UCSD-AML1 (cell line): ENCODE data around the gene SYNGR4.
"Not testable (repeated sequence)": the region's sequence is repeated elsewhere in the genome, so short reads cannot be mapped to it uniquely, and the experiment has no call there.

Source experiments
- DNase-seq: peaks from one replicate; lab custom pipeline; 2025; ENCODE audit not compliant: unreplicated experiment; lab: John Stamatoyannopoulos, UW

The SYNGR4 gene, protein sequence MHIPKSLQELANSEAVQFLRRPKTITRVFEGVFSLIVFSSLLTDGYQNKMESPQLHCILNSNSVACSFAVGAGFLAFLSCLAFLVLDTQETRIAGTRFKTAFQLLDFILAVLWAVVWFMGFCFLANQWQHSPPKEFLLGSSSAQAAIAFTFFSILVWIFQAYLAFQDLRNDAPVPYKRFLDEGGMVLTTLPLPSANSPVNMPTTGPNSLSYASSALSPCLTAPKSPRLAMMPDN

DNA sequence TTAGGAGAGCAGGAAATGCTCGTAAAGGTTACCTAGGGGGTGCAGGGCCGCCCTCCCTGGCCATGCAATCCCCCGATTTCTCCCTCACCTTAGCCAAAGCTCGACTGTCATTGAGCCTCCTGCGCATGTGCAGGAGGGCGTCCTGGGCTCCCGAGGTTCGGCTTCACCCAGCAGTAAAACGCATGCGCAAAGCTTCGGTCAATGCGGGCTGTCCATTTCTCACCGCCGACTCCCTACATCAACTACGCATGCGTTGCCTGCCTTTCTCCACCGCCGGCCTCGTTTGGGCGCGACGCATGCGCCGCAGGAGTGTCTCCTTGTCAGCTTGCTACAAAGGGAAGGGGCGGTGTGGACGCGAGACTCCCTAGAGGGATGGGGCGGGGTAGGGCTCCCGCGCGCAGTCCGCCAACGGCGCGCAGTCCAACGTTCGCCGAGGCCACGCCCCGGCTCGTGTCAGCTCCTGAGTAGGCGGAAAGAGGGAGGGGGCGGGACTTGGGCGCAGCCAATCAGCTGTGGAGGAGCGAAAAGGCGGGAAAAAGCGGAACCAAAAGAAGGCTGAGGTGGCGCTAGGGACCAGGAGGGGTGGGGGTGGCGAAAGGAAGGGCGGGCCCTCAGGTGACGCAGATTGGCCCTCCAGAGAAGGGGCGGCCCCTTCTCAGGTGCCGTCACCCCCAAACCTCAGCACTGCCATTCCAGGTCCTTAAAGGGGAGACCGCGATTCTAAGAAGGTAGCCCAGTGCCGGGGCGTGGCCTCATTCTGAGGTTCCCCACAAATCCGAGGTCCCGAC is at the start of gene SYNGR4, which contains the start of gene TMEM143:
Gene SYNGR4 (plus strand): TSS at position 558 of the 788 bp plus-strand sequence. CDS start 1,476 bp downstream, outside the sequence.
Gene TMEM143 (minus strand): TSS at position 131 of the 788 bp plus-strand sequence. CDS start 20 bp downstream, at position 111.
- peak; percentile 100 for DNase-seq

DNA sequence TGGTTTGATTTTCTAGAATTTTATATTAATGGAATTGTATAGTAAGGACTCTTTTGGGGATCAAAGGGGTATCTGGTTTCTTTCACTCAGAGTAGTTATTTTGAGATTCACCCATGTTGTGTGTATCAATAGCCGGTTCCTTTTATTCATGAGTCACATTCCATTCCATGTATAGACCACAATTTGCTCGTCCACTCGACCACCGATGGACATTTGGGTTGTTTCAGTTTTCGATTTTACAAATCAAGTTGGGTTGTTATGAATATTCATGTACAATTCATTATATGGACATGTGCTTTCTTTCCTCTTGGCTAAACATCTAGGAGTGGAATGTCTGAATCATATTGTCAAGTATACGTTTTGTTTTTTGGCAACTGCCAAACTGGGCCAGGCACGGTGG is 48.5 kb upstream of the SYNGR4 start:
- no peak for DNase-seq

DNA sequence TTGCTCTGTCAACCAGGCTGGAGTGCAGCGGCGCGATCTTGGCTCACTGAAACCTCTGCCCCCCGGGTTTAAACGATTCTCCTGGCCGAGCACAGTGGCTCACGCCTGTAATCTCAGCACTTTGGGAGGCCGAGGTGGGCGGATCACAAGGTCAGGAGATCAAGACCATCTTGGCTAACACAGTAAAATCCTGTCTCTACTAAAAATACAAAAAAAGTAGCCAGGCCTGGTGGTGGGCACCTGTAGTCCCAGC is 46.5 kb upstream of the SYNGR4 start:
- not testable (repeated sequence) for DNase-seq

DNA sequence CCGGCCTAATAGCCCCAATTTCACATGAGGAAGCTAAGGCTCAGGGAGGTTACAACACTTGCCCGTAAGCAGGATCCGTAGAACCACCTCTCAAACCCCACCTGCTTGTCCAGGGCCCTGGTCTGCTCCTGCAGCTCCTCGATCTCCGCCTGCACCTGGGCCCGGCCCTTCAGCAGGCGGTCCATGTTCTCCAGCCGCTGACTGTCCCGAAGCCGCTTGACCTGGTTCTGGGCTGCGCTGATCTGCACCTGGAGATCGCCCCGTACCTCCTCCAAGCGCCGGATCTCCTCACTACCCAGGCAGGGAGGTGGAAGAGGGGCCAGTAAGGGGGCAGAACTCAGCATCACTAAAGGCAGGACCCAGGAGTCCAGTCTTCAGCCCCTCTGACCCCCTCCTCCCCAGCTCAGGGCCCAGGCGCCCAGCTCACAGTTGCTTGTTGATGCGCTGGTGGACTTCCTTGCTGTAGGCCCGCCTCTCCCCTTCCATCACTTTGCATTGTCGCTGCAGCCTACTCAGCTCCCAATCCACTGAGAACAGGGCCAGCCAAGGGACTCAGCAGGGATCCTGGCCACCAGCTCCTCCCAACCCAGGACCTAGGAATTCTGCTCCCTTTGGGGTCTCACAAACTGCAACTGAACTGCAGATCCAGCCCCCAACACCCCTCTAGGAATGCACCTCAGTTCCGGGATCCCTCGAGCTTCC is 45.7 kb upstream of the SYNGR4 start:
- no peak for DNase-seq

DNA sequence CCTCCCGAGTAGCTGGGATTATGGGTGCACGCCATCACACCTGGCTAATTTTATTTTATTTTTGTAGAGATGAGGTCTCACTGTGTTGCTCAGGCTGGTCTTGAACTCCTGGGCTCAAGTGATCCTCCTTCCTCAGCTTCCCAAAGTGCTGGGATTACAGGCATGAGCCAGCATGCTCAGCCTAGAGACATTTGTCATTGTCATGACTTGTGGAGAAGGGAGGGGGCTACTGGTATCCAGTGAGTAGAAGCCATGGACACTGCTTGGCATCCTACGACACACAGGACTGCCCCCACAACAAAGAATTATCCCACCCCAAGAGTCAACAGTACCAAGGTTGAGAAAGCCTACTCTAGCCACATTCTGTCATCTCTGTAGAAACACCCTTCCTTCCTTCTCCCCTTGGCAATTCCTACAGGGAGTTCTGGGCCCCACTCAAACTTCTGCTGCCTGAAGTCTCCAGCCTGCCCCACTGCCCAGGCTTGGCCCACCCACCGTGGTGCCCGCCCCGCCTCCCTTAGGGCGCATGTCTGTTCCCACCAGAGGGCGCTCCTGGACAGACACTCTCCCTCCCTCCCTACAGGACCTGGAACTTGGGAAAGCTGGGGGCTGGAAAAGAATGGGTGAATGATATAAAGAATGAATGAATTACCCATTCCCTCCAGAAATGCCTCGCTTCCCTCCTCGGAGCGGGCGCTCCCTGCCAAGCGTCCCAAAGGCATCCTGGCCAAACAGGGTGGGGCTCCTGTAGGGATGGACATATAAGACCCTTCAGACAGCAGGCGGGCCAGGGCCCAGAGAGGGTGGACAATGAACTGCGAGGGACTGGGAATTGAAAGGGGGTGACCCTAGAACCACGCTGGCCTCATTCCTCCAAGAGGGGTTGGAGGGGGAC is 44.3 kb upstream of the SYNGR4 start:
- peak; percentile 79 for DNase-seq

DNA sequence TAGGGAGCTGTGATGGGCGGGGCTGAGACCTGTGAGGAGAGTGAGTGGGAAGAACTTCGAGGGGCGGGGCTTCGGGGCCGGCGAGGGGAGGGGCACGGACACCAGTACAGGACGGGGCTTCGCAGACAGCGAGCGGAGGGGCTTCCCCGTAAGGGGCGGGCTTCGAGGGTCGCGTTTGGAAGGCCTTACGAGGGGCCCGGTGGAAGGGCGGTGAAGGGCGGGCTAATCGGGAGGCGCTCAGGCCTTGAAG is 42.9 kb upstream of the SYNGR4 start:
- DNase-seq = peak; percentile 95

DNA sequence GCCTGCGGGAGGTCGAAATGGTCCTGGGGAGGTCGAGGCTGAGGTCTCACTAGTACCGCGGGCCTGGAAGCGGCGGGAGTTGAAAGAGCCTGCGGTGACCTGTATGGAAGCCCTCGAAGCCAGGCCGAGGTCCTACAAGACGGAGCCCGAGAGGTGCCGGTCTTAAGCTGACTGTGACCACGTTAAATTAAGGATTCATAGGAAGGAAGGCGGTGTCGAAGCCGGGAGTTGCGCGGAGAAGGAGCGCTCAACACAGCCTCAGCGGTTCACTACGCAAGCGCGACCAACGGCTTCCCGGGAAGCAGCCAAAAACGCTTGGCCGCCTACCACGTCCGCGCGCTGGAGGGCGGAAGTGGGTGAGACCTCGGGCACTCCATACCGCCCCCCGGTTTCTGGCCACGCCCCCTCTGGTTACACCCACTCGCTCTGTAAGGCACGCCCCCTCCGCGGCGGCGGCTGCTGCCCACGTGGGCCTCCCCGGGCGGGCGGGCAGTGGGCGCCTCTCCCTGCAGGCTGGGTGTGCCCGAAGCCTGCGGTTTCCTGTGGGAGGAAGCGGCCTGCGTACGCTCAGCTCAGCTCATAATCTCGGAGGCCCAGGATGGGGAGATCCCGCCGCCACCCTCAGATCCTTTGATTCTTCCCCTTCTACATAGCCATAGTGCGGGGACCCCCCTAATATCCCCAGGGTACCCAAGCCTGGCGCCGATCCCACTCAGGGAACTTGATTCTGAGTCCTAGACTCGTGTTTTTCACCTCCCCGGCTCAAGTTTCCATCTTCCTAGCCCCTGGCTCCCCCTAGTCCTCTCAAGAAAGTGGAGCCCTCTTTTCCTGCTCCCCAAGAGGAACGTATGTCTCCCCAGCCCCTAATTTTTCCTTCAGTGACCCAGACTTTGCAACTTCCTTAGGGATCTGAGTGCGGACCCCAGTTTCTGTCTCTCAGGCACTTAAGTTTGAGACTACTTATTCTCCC is 42.3 kb upstream of the SYNGR4 start:
- peak; percentile 100 for DNase-seq

DNA sequence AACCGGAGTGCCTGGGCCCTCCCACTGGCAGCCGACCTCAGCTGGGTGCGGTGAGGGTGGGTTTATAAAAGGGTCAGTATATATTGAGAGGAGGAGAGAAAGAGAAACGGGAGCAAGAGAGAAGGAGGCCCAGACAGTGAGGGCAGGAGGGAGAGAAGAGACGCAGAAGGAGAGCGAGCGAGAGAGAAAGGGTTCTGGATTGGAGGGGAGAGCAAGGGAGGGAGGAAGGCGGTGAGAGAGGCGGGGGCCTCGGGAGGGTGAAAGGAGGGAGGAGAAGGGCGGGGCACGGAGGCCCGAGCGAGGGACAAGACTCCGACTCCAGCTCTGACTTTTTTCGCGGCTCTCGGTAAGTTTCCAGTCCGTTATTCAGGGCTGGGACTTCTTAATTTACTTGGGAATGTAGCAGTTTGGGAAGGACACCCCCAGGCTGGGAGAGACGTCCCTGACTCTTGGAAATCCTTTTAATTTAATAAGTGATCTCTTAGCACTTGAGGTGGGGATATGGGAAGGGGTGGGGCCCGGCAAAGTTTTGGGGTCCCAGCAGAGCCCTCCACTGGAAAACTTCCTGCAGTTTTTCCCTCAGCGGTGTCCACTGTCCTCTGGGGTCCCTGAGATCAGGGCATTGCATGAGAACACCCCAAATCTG is 38.8 kb upstream of the SYNGR4 start, which contains the start of gene EMP3:
Gene EMP3 (plus strand): TSS at position 288 of the 646 bp plus-strand sequence. CDS start 1,293 bp downstream, outside the sequence.
- peak; percentile 69 for DNase-seq

DNA sequence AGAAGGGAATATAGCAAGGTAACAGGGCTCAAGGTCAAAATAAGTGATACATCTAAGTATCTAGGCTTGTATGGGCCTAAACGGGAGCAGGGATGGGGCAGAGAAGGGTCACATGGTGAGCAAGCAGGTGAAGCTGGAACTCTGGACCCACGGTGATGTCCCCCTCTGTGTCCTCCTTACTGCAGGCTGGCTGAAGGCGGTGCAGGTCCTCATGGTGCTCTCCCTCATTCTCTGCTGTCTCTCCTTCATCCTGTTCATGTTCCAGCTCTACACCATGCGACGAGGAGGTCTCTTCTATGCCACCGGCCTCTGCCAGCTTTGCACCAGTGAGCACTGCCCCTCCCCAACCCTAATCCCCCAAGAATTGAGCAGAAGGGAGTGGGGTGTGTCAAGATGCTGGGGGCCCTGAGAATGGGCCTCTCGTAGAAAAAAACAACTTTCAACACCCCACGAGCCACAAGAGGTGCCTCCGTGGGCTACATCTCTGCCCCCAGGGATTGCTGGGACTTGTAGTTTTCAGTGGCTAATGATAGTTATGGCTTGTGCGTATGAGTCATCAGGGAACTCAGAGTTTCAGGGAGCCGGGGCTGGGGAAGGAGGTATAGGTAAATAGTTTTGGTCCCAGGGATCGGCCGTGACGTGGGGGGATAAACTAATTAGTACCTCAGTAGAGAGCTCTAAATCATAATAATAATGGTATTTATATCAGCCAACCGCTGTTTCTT is 34.8 kb upstream of the SYNGR4 start:
- no peak for DNase-seq

DNA sequence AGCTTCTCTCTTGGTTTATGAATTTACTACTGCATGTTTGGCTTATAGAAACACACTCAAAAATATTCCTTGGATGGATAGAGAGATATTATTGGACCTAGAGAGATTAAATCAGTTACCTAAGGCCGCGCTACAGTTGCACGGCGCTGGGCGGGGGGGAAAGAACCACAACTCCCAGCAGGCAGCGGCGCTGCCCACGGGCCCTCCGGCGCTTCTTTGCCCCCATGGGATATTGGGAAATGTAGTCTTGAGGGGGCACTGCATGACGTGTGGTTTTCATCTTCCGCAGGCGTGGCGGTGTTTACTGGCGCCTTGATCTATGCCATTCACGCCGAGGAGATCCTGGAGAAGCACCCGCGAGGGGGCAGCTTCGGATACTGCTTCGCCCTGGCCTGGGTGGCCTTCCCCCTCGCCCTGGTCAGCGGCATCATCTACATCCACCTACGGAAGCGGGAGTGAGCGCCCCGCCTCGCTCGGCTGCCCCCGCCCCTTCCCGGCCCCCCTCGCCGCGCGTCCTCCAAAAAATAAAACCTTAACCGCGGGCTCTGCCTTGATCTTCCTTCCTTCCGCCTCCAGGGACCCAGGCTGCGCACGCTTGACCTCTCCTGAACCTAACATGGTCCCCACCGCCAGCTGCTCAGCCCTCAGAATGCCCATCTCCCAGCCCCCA is 34.0 kb upstream of the SYNGR4 start:
- DNase-seq = peak; percentile 86

DNA sequence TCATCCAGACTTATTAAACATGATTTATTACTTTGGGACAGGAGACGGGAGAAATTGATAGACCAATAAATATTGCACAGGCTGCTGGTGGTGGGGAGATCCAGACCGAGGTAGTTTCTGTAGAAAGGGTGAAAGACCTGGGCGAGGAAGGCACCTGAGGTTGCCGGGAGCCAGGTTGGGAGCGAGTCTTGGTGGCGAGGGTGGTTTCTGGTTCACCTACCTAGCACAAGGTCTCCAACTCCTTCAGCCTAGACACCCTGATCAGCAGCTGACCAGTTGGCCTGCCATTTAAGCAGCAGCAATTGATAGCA is 31.9 kb upstream of the SYNGR4 start:
- DNase-seq = no peak

DNA sequence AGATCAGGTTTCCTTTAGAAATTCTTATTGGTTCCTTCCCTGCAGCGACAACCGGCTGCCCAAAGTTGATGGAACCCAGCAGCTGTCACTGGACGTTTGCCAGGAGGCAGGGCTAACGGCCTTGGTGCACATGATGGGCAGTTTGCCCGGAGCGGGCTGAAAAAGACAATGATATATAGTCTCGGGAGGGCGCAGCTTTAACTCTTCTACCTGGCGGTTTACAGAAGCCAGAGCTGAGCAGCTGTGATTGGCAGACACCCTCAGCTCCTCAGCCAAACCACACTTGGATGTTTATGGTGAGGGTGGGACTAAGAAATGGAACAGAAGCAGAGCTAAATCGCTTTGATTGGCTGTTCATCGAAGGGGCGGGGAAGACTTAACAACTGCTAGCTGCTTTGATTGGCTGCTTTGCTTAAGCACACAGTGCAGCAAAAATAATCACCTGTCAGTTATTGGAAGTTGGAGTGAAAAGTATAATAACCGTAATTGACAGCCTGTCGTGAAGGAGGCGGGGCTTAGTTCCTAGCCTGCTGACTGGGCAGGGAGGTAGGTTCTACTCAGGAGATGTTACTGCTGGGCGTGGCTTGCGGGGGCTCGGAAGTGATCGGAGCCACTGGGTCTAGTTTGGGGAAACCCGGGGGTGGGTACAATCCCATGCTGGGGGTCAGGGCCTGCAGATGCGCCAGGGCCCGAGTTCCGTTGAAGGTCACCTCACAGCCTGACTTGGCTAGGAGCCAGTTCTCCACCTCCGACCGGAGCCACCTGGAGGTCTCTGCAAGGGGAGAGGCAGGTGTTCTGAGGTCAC is 31.3 kb upstream of the SYNGR4 start:
- peak; percentile 71 for DNase-seq

DNA sequence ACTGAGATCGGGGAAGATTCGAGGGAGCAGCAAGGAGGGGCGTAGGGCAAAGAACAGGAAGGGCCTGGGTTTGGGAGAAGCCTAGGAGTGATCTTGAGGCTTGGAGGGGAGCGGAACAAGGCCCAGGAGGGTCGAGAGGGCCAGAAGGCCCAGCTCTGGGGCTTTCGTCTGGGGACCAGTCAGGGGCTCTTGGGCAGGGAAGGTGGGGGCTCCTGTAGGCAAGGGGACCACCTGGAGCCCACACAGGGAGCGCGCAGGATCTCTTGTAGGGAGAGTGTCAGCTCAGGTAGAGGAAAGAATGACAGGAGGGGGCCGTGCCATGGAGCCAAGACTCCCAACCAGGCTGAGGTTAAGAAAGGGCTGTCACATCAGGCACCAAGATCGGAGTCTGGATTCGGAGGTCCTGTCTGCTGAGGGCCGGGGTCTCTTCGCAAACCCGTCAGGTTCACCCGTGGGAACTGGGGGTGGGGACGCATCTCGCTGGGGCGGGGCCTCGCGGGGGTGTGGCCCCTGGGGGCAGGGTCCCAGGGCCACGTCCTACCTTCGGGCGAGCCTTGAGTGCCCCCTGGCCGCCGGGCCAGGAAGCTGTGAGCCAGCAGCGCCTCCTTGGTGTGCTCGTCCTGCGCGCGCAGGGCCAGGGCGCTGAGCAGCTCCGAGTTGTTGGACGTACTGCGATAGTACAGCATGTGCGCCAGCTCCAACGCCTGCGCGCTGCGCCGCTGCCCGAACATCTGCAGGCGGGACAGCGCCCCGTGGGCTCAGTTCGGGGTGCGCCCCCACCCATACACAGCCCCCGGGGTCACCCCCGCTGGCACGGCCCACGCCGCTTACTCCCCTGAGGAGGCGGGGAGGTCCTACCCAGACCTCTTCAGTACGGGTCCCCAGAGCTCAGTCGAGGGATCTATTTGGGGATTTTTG is 30.4 kb upstream of the SYNGR4 start:
- DNase-seq = peak; percentile 96

DNA sequence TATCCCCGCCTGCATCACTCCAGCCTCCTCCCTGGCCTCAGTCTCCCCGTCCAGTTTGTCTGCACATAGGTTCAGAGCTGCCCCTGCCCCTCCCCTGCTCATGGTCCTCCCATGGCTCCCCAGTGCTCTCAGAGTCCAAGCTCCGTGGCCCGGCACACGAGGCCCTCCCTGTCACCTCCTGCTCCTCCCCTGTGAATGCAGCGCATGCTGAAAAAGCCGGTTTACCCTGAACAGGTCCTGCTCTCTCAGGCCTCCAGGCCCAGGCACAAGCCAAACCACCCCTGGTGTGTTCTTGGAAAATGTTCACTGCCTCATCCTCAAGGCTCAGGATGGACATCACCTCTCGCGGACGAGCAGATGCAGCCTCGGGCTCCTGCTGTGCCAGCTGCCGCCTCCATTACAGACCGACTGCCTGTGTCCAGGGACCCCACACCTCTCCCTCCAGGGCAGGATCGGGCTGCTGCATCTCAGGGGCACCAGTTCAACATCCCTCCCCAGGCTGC is 25.9 kb upstream of the SYNGR4 start:
- no peak for DNase-seq

DNA sequence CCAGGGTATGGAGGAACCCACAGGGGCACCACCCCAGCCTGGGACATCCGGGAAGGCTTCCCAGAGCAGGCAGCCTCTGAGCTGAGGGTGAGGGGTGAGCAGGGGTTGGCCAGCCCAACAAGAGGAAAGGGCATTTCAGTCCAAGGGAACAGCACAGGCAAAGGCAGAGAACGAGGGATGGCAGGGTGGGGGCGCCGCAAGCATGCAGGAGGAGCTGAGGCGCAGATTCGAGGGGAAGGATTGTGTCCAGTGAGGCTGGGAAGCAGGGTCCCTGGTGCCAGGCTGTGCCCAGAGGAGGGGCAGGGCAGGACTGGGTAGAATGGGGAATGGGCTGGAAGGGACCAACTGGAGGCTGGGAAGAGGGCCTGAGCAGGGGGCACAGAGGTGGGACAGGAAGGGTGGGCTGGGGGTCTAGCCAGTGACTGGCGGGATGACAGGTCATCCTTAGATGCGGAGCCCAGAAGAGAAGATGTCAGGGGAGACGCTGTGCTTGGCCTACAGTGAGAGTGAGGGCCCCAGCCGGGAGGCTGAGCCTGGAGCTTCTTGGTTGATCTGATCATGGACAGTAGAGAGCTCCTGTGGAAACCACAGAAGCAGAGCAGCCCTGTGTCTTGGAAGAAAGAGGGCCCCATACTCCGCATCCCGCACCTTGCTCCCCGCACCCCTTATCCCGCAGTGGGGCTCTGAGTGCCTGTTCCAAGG is 25.2 kb upstream of the SYNGR4 start:
- no peak for DNase-seq

DNA sequence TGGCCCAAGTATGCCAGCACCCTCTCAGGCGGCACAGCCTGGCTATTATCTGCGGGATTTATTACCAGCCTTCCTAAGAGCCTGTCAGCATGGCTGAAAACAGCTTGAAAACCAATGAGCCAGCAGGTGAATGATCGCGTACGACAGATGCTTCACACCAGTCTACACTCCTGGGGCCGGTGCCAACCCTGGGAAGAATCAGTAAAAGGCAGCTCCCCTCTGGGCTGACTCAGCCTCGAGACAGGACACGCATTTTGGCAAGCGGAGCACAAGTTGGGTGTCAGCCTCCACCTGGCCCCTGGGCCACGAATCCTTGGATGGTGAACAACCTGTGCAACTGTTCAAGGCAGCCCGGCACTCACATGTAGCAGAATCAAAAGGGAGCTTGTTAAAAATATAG is 23.2 kb upstream of the SYNGR4 start:
- DNase-seq = no peak
